ENCODE results near the gene ATP5F1E.
"Not testable (repeated sequence)": the region's sequence is repeated elsewhere in the genome, so short reads cannot be mapped to it uniquely, and the experiment has no call there.

The ATP5F1E gene

GRCh38 chr20:59042796-59043631 is 10.9 kb upstream of the ATP5F1E start:
- DNase-seq (ENCODE audit: low spot score) = peak; percentile 100

GRCh38 chr20:59042151-59042795 is 10.1 kb upstream of the ATP5F1E start, which contains the start of gene PRELID3B:
PRELID3B (minus strand) TSS chr20:59042786; CDS start chr20:59042730, 56 bp downstream.
- peak; percentile 24 for DNase-seq (ENCODE audit: low spot score)

DNA sequence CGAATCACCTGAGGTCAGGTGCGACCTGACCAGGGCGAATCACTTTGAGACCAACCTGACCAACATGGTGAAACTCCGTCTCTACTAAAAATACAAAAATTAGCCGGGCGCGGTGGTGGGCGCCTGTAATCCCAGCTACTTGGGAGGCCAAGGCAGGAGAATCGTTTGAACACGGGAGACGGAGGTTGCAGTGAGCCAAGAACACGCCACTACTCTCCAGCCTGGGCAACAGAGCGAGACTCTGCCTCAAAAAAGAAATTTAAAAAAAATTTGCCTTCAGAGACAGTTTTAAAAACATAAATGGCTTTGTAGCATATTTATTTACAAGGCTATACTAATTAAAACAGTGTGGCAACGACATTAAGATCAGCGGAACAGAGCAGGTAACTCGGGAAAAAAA is 9.4 kb upstream of the ATP5F1E start:
- not testable (repeated sequence) for DNase-seq (ENCODE audit: low spot score)

DNA sequence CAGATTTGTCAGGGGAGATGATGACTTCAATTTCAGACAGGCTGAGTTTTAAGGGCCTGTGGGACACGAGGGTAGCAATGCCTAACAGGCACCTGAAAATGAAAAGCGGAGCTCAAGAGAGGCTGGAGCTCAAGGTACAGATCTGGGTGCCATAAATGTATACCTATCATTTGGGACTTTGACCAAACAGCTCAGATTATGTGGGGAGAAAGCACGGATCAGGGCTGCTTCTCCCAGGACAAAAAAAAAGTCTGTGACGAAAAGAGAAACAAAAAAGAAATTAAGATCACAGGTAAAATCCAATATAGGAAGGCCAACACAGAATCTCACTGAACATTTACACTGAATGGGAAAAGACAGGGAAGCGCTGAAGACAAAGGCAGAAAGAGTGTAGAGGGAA is 8.5 kb upstream of the ATP5F1E start:
- DNase-seq (ENCODE audit: low spot score) = no peak

DNA sequence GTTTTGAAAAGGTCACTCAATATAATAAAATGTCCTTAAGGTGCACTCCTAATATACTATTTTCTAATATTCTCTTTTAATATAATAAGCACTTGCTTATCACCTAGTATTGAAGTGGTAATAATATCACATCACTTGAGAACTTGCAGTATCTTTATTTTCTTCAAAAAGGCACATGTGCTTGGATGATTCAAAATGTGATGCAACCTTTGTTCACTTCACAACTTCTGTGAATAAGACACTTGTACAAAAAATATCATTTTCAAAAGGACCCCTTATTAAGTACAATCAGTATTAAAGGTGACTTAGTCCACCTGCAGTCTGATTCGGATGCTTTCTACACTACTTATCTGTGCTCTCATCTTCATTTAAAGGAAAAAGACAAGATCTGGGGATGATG is 7.1 kb upstream of the ATP5F1E start:
- no peak for DNase-seq (ENCODE audit: low spot score)

GRCh38 chr20:59037386-59037785 is 5.3 kb upstream of the ATP5F1E start:
- no peak for DNase-seq (ENCODE audit: low spot score)

GRCh38 chr20:59035381-59035780 is 3.2 kb upstream of the ATP5F1E start:
- DNase-seq (ENCODE audit: low spot score) = no peak

- DNase-seq (ENCODE audit: low spot score) = no peak
Measured at GRCh38 chr20:59033616-59034165, 1.6 kb upstream of the ATP5F1E start.

DNA sequence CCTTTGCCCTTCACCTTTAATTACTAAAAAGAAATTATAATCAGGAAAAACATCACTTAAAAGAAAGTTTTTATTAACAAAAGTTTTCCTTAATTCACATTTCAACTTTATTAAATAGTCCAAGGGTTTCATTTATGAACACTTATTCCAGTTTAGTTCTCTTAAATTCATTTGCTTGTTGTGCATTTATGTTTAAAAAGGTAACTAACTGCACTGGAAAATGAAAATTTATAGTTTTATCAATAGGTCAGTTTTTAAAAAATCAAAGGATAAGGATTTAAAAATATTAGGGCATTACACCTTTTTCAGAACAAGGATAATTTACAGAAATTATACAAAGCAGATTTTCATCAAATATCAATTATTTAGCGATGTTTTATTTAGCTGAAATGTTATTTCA is 958 bp upstream of the ATP5F1E start:
- DNase-seq (ENCODE audit: low spot score) = no peak

- peak; percentile 52 for DNase-seq (ENCODE audit: low spot score)
Measured at GRCh38 chr20:59032713-59033059, 551 bp upstream of the ATP5F1E start.

- no peak for DNase-seq (ENCODE audit: low spot score)
Measured at GRCh38 chr20:59031564-59032022, 542 bp downstream of the ATP5F1E start.

DNA sequence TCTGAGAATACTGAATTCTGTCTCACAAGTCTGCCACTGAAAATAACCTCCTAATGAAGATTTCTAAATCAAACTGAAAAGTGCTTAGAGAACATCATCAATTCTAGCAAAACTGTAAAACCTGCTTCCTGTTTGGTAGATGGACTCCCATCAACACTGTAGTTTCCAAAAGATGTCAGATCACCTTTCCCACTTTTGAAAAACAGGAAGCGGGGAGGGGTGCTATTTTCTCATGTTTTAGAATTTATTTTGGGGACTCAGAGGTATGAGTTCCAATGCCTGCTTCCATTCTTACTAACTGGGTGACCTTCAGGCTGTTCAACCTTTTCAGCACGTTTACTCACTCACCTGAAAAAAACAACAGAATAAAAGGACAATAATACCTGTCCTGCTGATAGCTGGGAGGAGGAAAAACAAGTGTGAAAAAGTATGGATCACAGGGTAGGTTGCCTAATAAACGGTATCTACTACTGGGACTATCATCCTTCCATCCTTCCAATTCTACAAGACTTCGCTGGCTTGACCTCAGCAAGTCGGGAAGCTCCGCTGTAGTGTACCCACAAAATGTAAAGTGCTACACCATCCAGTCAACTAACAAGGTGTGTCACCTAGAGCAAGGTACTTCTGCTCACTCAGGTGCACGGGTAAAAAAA is 1.1 kb downstream of the ATP5F1E start:
- DNase-seq (ENCODE audit: low spot score) = no peak

- no peak for DNase-seq (ENCODE audit: low spot score)
Measured at GRCh38 chr20:59028812-59029211, 3.3 kb downstream of the ATP5F1E start.

GRCh38 chr20:59027741-59028320 is 4.3 kb downstream of the ATP5F1E start:
- DNase-seq (ENCODE audit: low spot score) = peak; percentile 51

GRCh38 chr20:59026904-59027740 is 5.0 kb downstream of the ATP5F1E start:
- DNase-seq (ENCODE audit: low spot score) = no peak

DNA sequence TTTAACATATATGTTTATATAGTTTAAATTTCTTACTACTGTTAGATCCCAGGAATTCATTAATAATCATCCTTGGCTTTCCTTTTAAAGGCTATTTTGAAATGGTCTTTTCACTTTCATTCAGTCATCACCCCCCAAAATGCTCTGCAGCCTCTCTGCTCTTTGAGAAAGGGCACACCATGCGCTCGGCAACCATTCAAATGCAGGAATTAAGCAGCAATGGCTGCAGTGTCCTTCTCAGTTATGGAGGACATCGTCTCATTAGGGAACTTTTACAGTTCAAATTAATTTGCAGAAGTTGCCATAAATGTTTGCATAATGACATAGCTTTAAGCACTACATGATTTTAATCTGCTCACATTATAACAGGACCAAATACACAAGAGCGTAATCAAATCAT is 6.6 kb downstream of the ATP5F1E start:
- DNase-seq (ENCODE audit: low spot score) = no peak

DNA sequence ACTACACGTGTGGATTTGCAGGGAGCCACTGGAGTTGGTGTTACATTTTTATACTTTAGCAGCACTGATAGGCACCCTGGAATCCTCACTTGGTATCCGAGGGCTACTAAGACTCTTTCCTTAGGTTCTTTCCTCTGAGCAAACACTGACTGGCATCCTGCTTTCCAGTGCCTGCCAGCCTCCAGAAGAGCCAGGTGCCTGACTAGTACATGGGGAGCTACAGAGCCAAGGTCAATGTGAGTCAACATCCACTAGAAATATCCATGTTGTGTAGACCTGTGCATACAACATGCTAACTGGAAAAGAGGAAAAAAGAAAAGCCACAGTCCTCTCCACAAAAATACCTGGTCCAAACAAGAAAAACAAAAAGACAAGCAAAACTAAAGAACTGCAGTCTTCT is 7.0 kb downstream of the ATP5F1E start:
- DNase-seq (ENCODE audit: low spot score) = no peak

GRCh38 chr20:59024111-59024530 is 8.0 kb downstream of the ATP5F1E start:
- no peak for DNase-seq (ENCODE audit: low spot score)

GRCh38 chr20:59023616-59024015 is 8.5 kb downstream of the ATP5F1E start:
- DNase-seq (ENCODE audit: low spot score) = no peak

GRCh38 chr20:59022754-59023153 is 9.4 kb downstream of the ATP5F1E start:
- DNase-seq (ENCODE audit: low spot score) = no peak

DNA sequence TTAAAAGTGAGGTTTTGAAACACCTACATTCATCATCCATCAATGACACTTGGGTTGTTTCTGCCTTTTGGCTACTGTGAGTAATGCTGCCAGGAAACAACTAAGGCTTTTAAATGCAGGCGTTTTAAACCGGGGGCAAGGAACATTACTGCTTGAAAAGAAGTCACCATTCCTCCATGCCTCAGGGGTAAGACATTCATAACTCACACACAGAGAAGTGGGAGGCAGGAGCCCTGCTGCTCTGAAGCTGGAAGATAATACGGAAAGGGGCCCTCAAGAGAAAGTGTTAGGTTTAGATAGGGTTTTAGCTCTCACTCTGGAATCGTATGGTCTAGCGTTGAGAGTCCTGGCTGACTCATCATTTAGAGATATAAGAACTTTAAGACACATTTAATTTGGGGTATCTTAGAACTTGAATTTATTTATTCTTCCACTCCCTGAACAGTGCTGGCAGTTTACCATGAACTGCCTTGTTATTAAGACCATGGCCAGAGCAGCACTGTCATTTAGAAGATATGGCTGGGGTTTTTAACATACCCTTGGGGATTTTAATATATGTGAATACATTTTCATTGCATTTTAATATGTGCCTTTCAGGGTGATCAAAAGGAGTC is 11.1 kb downstream of the ATP5F1E start:
- no peak for DNase-seq (ENCODE audit: low spot score)
